Activated B cell treated with CpG ODN at 0.5 μM for 24 hours (primary cell): ENCODE data around the gene PTPN4. TPM values are rescaled to one million over a fixed set of nuclear protein-coding genes. Genes with fewer than 3 reads are reported as not detected.

ENCODE experiments used
- ATAC-seq: fragments of 200-7000 bp; cut with Tn5 transposase; one replicate; pipeline ENCODE4 v1.10.0; 2021; ENCODE audit warnings: low read depth, mild to moderate bottlenecking, moderate library complexity
- CTCF ChIA-PET: fragments of 350-600 bp; sonication (Branson Sonifier 250); formaldehyde crosslinking; loops from one replicate; lab custom pipeline; 2021; ENCODE audit warnings: antibody characterized with exemption; lab: Charles Lee
- POLR2A ChIA-PET: fragments of 350-600 bp; sonication (Branson Sonifier 250); formaldehyde crosslinking; loops from one replicate; lab custom pipeline; 2021; ENCODE audit warnings: antibody characterized with exemption; lab: Charles Lee
- DNase-seq: peaks from one replicate; pipeline ENCODE4 v3.0.0; 2022
- H3K27ac Mint-ChIP-seq: one replicate; pipeline ENCODE4 v1.8.0; 2020; ENCODE audit warnings: mixed read lengths
- H3K27me3 Mint-ChIP-seq: one replicate; pipeline ENCODE4 v1.8.0; 2021; ENCODE audit warnings: mixed read lengths
- H3K36me3 Mint-ChIP-seq: one replicate; pipeline ENCODE4 v1.8.0; 2021; ENCODE audit warnings: low read depth, mixed read lengths
- H3K4me1 Mint-ChIP-seq: one replicate; pipeline ENCODE4 v1.8.0; 2021; ENCODE audit warnings: mixed read lengths
- H3K4me3 Mint-ChIP-seq: one replicate; pipeline ENCODE4 v1.8.0; 2020; ENCODE audit warnings: mild to moderate bottlenecking, mixed read lengths
- H3K9me3 Mint-ChIP-seq: one replicate; pipeline ENCODE4 v1.8.0; 2020; ENCODE audit warnings: mixed read lengths
- intact Hi-C: fragments of 100-400 bp; cut with micrococcal nuclease; formaldehyde crosslinking; loops from one replicate; pipeline ENCODE4 v1.15.1; 2024
- total RNA-seq: library from RNA; stranded (reverse); gene quantifications from 2 replicates; pipeline ENCODE4 v1.2.3, GENCODE V29; 2022
- TF ChIP-seq, protein P1 (sequence below): fragments of 200-600 bp; IDR thresholded peaks from one replicate; pipeline ENCODE4 v1.8.0; 2022; ENCODE audit warnings: antibody characterized with exemption, mild to moderate bottlenecking

The PTPN4 gene
- total RNA-seq, 1 donor from 2014 or later = 41.2 TPM

- no peak for ATAC-seq
- peaks cover 58% of the 10 kb centered on the region for H3K36me3 Mint-ChIP-seq
- ChIA-PET CTCF (no interaction called here), POLR2A (no interaction called here)
- TF ChIP-seq, protein P1, sequence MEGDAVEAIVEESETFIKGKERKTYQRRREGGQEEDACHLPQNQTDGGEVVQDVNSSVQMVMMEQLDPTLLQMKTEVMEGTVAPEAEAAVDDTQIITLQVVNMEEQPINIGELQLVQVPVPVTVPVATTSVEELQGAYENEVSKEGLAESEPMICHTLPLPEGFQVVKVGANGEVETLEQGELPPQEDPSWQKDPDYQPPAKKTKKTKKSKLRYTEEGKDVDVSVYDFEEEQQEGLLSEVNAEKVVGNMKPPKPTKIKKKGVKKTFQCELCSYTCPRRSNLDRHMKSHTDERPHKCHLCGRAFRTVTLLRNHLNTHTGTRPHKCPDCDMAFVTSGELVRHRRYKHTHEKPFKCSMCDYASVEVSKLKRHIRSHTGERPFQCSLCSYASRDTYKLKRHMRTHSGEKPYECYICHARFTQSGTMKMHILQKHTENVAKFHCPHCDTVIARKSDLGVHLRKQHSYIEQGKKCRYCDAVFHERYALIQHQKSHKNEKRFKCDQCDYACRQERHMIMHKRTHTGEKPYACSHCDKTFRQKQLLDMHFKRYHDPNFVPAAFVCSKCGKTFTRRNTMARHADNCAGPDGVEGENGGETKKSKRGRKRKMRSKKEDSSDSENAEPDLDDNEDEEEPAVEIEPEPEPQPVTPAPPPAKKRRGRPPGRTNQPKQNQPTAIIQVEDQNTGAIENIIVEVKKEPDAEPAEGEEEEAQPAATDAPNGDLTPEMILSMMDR = no peak
- no peaks in the 10 kb centered on the region for H3K9me3 Mint-ChIP-seq
- no peak overlapping the region for H3K27ac Mint-ChIP-seq
- intact Hi-C loops = no loop called here
- no peak overlapping the region for H3K4me3 Mint-ChIP-seq
- no peak for DNase-seq
- no peaks in the 10 kb centered on the region for H3K27me3 Mint-ChIP-seq
- H3K4me1 Mint-ChIP-seq = no peaks in the 10 kb centered on the region
These were observed 191.2 kb downstream of the PTPN4 start for GRCh38 chr2:119950966-119951365.

DNA sequence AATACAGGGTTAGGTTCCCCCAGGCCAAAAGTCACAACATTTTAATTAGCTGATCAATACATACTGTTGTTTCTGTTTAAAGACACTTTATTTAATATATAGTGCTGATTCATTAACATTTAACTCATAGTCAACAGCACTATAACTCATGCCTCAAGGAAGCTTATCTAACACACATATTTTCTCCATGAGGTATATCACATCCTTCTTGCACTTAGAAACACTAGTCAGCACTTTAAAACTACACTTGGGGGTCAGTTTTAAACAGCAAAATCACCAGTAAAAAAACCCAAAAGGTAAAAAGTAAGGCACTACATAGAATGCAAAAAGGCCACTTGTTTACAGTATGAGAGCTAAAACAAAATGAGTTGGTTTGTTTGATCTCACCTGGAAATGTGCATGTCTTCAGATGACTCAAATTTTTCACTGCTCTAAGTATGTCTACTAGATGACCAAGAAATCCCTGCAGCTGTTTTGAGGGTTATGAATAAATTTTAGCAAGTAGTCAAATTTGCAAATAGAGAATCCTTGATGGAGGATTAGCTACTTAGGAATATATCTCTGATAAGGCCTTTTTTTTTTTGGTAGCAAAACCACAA is 199.0 kb downstream of the PTPN4 start:
- Mint-ChIP-seq H3K27me3 (no peaks in the 10 kb centered on the region), H3K27ac (no peak overlapping the region), H3K4me3 (no peak overlapping the region), H3K4me1 (no peaks in the 10 kb centered on the region), H3K36me3 (peaks cover 58% of the 10 kb centered on the region), H3K9me3 (no peaks in the 10 kb centered on the region)
- TF ChIP-seq, protein P1 = no peak
- intact Hi-C loops = no loop called here
- ChIA-PET CTCF (no interaction called here), POLR2A (interaction anchor here (0.7 kb wide), 1 partner anchor 198 kb away, joined by 3 read pairs; no protein-coding TSS in a partner anchor)
- DNase-seq (no peak), ATAC-seq (no peak)

DNA sequence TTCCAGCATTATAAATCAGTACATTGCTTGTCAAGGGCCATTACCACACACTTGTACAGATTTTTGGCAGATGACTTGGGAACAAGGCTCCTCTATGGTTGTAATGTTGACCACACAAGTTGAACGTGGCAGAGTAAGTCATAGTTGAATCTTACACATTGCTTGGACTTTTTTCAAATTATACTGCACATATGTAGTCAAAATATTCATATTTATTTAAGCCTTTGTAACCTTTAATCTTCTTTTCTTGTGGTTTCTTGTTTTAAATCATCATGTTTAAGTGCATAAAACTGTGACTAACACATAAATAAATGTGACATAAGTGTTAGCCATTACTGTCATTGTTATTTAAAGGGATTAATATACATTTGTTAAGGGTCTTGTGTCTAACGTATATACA is 201.1 kb downstream of the PTPN4 start:
- POLR2A ChIA-PET = no interaction called here
- DNase-seq = no peak
- no peaks in the 10 kb centered on the region for H3K27me3 Mint-ChIP-seq
- ATAC-seq = no peak
- TF ChIP-seq, protein P1 = no peak
- no peaks in the 10 kb centered on the region for H3K9me3 Mint-ChIP-seq
- H3K36me3 Mint-ChIP-seq = peaks cover 64% of the 10 kb centered on the region
- intact Hi-C loops = no loop called here
- CTCF ChIA-PET = no interaction called here
- H3K4me1 Mint-ChIP-seq = no peaks in the 10 kb centered on the region
- H3K4me3 Mint-ChIP-seq = no peak overlapping the region
- H3K27ac Mint-ChIP-seq = no peak overlapping the region

GRCh38 chr2:119981896-119982295 is 222.2 kb downstream of the PTPN4 start:
- Mint-ChIP-seq H3K27me3 (no peaks in the 10 kb centered on the region), H3K27ac (no peak overlapping the region), H3K4me3 (no peak overlapping the region), H3K4me1 (no peaks in the 10 kb centered on the region), H3K36me3 (peaks cover 6% of the 10 kb centered on the region), H3K9me3 (peaks cover 2% of the 10 kb centered on the region)
- intact Hi-C loops = no loop called here
- ATAC-seq (no peak), DNase-seq (no peak)
- TF ChIP-seq, protein P1 = no peak
- POLR2A ChIA-PET = no interaction called here
- CTCF ChIA-PET = no interaction called here

GRCh38 chr2:119982506-119982905 is 222.8 kb downstream of the PTPN4 start:
- ChIA-PET POLR2A (no interaction called here), CTCF (no interaction called here)
- no peaks in the 10 kb centered on the region for H3K4me1 Mint-ChIP-seq
- intact Hi-C loops = no loop called here
- no peak for DNase-seq
- ATAC-seq = no peak
- H3K27me3 Mint-ChIP-seq = no peaks in the 10 kb centered on the region
- H3K9me3 Mint-ChIP-seq = peaks cover 2% of the 10 kb centered on the region
- no peaks in the 10 kb centered on the region for H3K36me3 Mint-ChIP-seq
- H3K4me3 Mint-ChIP-seq = no peak overlapping the region
- TF ChIP-seq, protein P1 = no peak
- H3K27ac Mint-ChIP-seq = no peak overlapping the region
